Trophoblast cell (in vitro differentiated cells and primary cell): Measurements from ENCODE around the gene PLA2G4D.

Experiments used
- DNase-seq, 2 donors: peaks; one replicate each; pipeline ENCODE4 v3.0.0-alpha.2; 2016
- H2AFZ ChIP-seq: 2 replicates; pipeline ENCODE4 v1.6.1; 2013; ENCODE audit warnings: low read length, moderate library complexity, mild to moderate bottlenecking; ENCODE audit not compliant: insufficient read depth, poor library complexity
- H2AK5ac ChIP-seq: 2 replicates; pipeline ENCODE4 v1.6.1; 2013; ENCODE audit warnings: mild to moderate bottlenecking, low read length
- H2BK120ac ChIP-seq: 2 replicates; pipeline ENCODE4 v1.6.1; 2013; ENCODE audit warnings: low read length, mild to moderate bottlenecking, moderate library complexity; ENCODE audit not compliant: insufficient read depth, poor library complexity
- H2BK12ac ChIP-seq: 2 replicates; pipeline ENCODE4 v1.6.1; 2013; ENCODE audit warnings: mild to moderate bottlenecking, low read length, moderate library complexity
- H2BK5ac ChIP-seq: 2 replicates; pipeline ENCODE4 v1.6.1; 2013; ENCODE audit warnings: low read length, low read depth, moderate library complexity, mild to moderate bottlenecking; ENCODE audit not compliant: poor library complexity
- H3K14ac ChIP-seq: 2 replicates; pipeline ENCODE4 v1.6.1; 2013; ENCODE audit warnings: mild to moderate bottlenecking, low read length
- H3K18ac ChIP-seq: 2 replicates; pipeline ENCODE4 v1.6.1; 2013; ENCODE audit warnings: mild to moderate bottlenecking, low read length
- H3K23ac ChIP-seq: 2 replicates; pipeline ENCODE4 v1.6.1; 2013; ENCODE audit warnings: low read length
- H3K27ac ChIP-seq: 2 replicates; pipeline ENCODE4 v1.5.1; 2013; ENCODE audit warnings: low read depth, mild to moderate bottlenecking, inconsistent platforms, low read length, moderate library complexity
- H3K27me3 ChIP-seq: 2 replicates; pipeline ENCODE4 v1.6.1; 2013; ENCODE audit warnings: inconsistent platforms, mild to moderate bottlenecking, low read length, moderate library complexity; ENCODE audit not compliant: insufficient read depth
- H3K36me3 ChIP-seq, 2 experiments: 1 replicate in 1 of 2; 2 replicates in 1 of 2; pipeline ENCODE4 v1.6.1; 2013; ENCODE audit warnings: low read length in 2 of 2, mild to moderate bottlenecking in 2 of 2, moderate library complexity in 1 of 2; ENCODE audit not compliant: insufficient read depth in 2 of 2, control insufficient read depth in 1 of 2
- H3K4ac ChIP-seq: 2 replicates; pipeline ENCODE4 v1.6.1; 2013; ENCODE audit warnings: low read depth, mild to moderate bottlenecking, low read length, moderate library complexity
- H3K4me1 ChIP-seq, 2 experiments: 1 replicate in 1 of 2; 2 replicates in 1 of 2; pipeline ENCODE4 v1.6.1; 2013; ENCODE audit warnings: low read length in 2 of 2, mild to moderate bottlenecking in 2 of 2, moderate library complexity in 1 of 2; ENCODE audit not compliant: insufficient read depth in 2 of 2, control insufficient read depth in 1 of 2
- H3K4me2 ChIP-seq: 2 replicates; pipeline ENCODE4 v1.6.1; 2013; ENCODE audit warnings: inconsistent platforms, mild to moderate bottlenecking, low read length, moderate library complexity
- H3K4me3 ChIP-seq: 2 replicates; pipeline ENCODE4 v1.5.1; 2013; ENCODE audit warnings: mild to moderate bottlenecking, low read depth, low read length, inconsistent platforms
- H3K79me1 ChIP-seq: one replicate; pipeline ENCODE4 v1.6.1; 2013; ENCODE audit warnings: low read length
- H3K79me2 ChIP-seq: 2 replicates; pipeline ENCODE4 v1.6.1; 2013; ENCODE audit warnings: low read length, mild to moderate bottlenecking; ENCODE audit not compliant: control insufficient read depth, insufficient read depth, poor library complexity
- H3K9ac ChIP-seq: 2 replicates; pipeline ENCODE4 v1.6.1; 2013; ENCODE audit warnings: mild to moderate bottlenecking, low read length
- H3K9me3 ChIP-seq: 2 replicates; pipeline ENCODE4 v1.6.1; 2013; ENCODE audit warnings: low read depth, mild to moderate bottlenecking, control low read depth, inconsistent platforms, low read length; ENCODE audit not compliant: insufficient read depth
- H4K12ac ChIP-seq: 2 replicates; pipeline ENCODE4 v1.6.1; 2013; ENCODE audit warnings: low read depth, mild to moderate bottlenecking, low read length, moderate library complexity
- H4K8ac ChIP-seq: 2 replicates; pipeline ENCODE4 v1.6.1; 2013; ENCODE audit warnings: low read depth, mild to moderate bottlenecking, low read length, moderate library complexity
- H4K91ac ChIP-seq: one replicate; pipeline ENCODE4 v1.6.1; 2013; ENCODE audit warnings: low read depth, mild to moderate bottlenecking, low read length, moderate library complexity
- WGBS: extraction: QIAGEN DNeasy Blood & Tissue Kit; methylation state at CpG from one replicate; pipeline ENCODE4 v1.1.7; 2013; ENCODE audit warnings: missing lambda C conversion rate; ENCODE audit not compliant: insufficient read length, insufficient coverage; ENCODE audit errors: extremely low coverage; 5-methylcytosine and 5-hydroxymethylcytosine counted together

Gene PLA2G4D

GRCh38 chr15:42036112-42036905 lies 58.1 kb downstream of the PLA2G4D start:
- no peak overlapping the region for H3K27ac ChIP-seq
- H4K12ac ChIP-seq: no peak overlapping the region
- H3K23ac ChIP-seq: no peak overlapping the region
- no peak for DNase-seq
- H2AK5ac ChIP-seq: no peak overlapping the region
- H2BK12ac ChIP-seq: no peak overlapping the region
- H3K79me2 ChIP-seq: no peaks in the 10 kb centered on the region
- H3K9me3 ChIP-seq: peaks cover 2% of the 10 kb centered on the region
- no peak overlapping the region for H4K91ac ChIP-seq
- no peak overlapping the region for H2BK120ac ChIP-seq
- H4K8ac ChIP-seq: no peak overlapping the region
- no CpG with 5 or more reads among the region's 45 CpGs for WGBS
- no peak overlapping the region for H2AFZ ChIP-seq
- H3K27me3 ChIP-seq: no peaks in the 10 kb centered on the region
- H3K79me1 ChIP-seq: no peaks in the 10 kb centered on the region
- H3K14ac ChIP-seq: no peak overlapping the region
- H3K9ac ChIP-seq: no peak overlapping the region
- H3K4me3 ChIP-seq: no peak overlapping the region
- no peak overlapping the region for H3K4ac ChIP-seq
- no peaks in the 10 kb centered on the region for H3K36me3 ChIP-seq
- H2BK5ac ChIP-seq: no peak overlapping the region
- no peaks in the 10 kb centered on the region for H3K4me1 ChIP-seq
- no peak overlapping the region for H3K18ac ChIP-seq
- no peak overlapping the region for H3K4me2 ChIP-seq

- Histone ChIP-seq H4K12ac (no peak overlapping the region), H3K14ac (no peak overlapping the region), H3K4me3 (no peak overlapping the region), H3K23ac (no peak overlapping the region), H4K8ac (no peak overlapping the region), H2AFZ (no peak overlapping the region), H3K27ac (no peak overlapping the region), H3K4me1 (no peaks in the 10 kb centered on the region), H3K9me3 (peaks cover 2% of the 10 kb centered on the region), H4K91ac (no peak overlapping the region), H3K18ac (no peak overlapping the region), H2BK12ac (no peak overlapping the region), H2AK5ac (no peak overlapping the region), H3K36me3 (no peaks in the 10 kb centered on the region), H3K4me2 (no peak overlapping the region), H2BK5ac (no peak overlapping the region), H3K4ac (no peak overlapping the region), H2BK120ac (no peak overlapping the region), H3K27me3 (no peaks in the 10 kb centered on the region), H3K79me1 (no peaks in the 10 kb centered on the region), H3K9ac (no peak overlapping the region), H3K79me2 (no peaks in the 10 kb centered on the region)
- WGBS: no CpG with 5 or more reads among the region's 3 CpGs
- DNase-seq: no peak
These were observed 59.0 kb downstream of the PLA2G4D start for GRCh38 chr15:42035435-42035761.

GRCh38 chr15:42034628-42035434 lies 59.5 kb downstream of the PLA2G4D start:
- Histone ChIP-seq H4K91ac (no peak overlapping the region), H3K79me2 (no peaks in the 10 kb centered on the region), H3K79me1 (no peaks in the 10 kb centered on the region), H3K4me2 (no peak overlapping the region), H4K8ac (no peak overlapping the region), H3K27ac (no peak overlapping the region), H2BK12ac (no peak overlapping the region), H4K12ac (no peak overlapping the region), H3K36me3 (no peaks in the 10 kb centered on the region), H3K4me1 (no peaks in the 10 kb centered on the region), H3K4ac (no peak overlapping the region), H3K14ac (no peak overlapping the region), H2BK120ac (no peak overlapping the region), H3K23ac (no peak overlapping the region), H3K27me3 (no peaks in the 10 kb centered on the region), H3K9me3 (peaks cover 2% of the 10 kb centered on the region), H2AFZ (no peak overlapping the region), H3K18ac (no peak overlapping the region), H2BK5ac (no peak overlapping the region), H3K9ac (no peak overlapping the region), H2AK5ac (no peak overlapping the region), H3K4me3 (no peak overlapping the region)
- DNase-seq: no peak
- no CpG with 5 or more reads among the region's 8 CpGs for WGBS

- H4K12ac ChIP-seq: no peak overlapping the region
- peaks cover 2% of the 10 kb centered on the region for H3K9me3 ChIP-seq
- no peak overlapping the region for H2BK120ac ChIP-seq
- no peak for DNase-seq
- no peak overlapping the region for H2AFZ ChIP-seq
- no peak overlapping the region for H2BK5ac ChIP-seq
- H3K4ac ChIP-seq: no peak overlapping the region
- WGBS: no CpG with 5 or more reads among the region's 3 CpGs
- H3K9ac ChIP-seq: no peak overlapping the region
- no peak overlapping the region for H2BK12ac ChIP-seq
- no peak overlapping the region for H3K18ac ChIP-seq
- H2AK5ac ChIP-seq: no peak overlapping the region
- H3K79me2 ChIP-seq: no peaks in the 10 kb centered on the region
- H3K14ac ChIP-seq: no peak overlapping the region
- H3K79me1 ChIP-seq: no peaks in the 10 kb centered on the region
- H4K8ac ChIP-seq: no peak overlapping the region
- H4K91ac ChIP-seq: no peak overlapping the region
- H3K4me2 ChIP-seq: no peak overlapping the region
- no peaks in the 10 kb centered on the region for H3K4me1 ChIP-seq
- H3K36me3 ChIP-seq: no peaks in the 10 kb centered on the region
- no peak overlapping the region for H3K23ac ChIP-seq
- H3K27me3 ChIP-seq: no peaks in the 10 kb centered on the region
- H3K27ac ChIP-seq: no peak overlapping the region
- no peak overlapping the region for H3K4me3 ChIP-seq
These were observed 61.0 kb downstream of the PLA2G4D start for GRCh38 chr15:42033214-42033873.
